Activated CD4-positive, alpha-beta T cell treated with anti-CD3 and anti-CD28 coated beads, Interleukin-2, amount 50 U/mL, for 24 hours (primary cell): Measurements from ENCODE around the gene TMEM106C.
A peak's percentile ranks its signal among the peaks of the same experiment; 100 is the strongest.

ENCODE experiments used
- DNase-seq, 2 donors: peaks; one replicate each; pipeline ENCODE4 v3.0.0-alpha.2; 2020; ENCODE audit warnings: low read depth in 1 of 2, low spot score in 1 of 2

Gene TMEM106C

DNA sequence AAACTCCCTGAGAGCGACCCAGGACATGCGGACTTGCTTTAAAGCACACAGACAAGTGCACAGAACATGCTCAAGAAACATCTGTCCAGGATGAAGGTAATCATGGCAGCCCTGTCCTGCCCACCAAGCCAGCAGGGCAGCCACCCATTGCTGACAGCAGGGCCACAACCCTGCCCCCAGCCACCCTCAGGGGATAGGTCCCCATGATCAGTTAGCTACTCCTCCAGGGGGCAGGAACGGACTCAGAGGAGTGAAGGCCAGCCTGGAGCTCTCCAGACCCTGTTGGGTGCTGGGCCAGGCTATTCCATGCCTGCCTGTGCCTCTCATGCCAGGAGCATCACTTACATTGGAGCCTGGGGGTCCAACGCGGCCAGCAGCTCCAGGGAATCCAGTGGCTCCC is 15.8 kb downstream of the TMEM106C start:
- DNase-seq, result no peak

DNA sequence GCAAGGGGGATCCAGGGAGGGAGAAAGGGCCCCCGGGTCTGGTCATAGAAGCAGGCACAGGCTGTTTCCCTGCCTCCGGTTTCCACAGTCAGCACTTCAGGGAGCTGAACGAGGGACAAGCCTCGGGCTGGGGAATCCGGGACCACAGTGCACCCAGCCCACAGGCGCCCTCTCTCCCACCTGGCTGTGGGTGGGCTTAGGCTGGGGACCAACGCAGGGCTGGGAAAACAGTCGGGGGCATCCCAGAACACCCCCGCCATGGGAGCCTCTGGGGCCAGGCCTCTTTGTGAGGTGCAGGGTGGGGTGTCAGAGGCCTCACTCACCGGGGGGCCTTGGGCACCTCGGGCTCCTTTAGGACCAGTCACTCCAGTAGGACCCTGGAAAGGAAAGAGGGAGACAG is 16.3 kb downstream of the TMEM106C start:
- DNase-seq, result no peak

DNA sequence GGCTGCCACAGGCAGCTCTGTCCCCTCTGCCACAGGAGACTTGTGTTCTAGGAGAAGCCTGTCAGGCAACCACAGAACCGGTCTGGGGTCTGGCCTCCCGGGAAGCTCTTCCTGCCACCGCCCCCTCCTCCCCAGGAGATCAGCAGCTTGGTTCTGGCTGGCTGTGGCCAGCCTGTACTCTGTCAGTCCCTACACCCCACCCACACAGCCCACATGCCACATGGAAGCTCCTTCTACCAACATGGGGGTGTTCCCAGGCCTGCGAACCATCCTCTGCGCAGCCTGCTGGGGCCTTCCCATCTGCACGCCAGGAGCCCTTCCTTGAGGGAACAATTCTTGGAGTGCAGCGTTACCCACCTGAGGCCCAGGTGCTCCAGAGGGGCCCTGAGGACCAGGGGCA is 16.8 kb downstream of the TMEM106C start:
- no peak for DNase-seq

DNA sequence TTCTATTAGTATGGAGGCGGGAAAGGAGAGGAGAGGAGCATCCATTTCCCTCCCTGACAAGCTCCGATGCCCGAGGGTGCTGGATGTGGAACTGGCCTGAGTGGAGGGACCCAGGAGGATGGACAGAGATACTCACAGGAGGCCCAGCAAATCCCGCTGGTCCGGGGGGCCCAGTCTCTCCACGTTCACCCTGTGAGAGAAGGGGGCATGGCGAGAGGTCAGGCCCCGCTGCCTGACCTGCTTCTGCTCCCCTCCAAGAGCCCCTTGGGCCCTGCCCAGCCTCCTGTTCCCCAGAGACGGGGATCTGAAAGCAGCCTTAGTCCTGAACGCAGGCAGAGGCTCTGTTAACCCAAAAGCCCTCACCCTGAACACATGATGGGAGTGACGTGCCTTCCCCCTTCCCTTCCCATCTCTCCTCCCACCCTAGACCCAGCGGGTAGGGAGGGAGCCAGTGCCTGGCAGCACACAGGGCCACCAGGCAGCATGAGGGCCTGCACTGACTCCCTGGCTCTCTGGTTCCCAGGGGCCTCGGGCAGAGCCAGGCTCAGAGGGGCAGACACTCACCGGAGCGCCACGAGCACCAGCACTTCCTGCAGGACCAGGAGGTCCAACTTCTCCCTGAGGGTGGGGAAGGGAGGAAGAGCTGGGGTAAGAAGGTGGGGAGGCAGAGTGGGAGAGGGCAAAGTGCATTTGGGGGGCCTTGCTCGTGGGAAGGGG is 17.5 kb downstream of the TMEM106C start:
- no peak for DNase-seq

DNA sequence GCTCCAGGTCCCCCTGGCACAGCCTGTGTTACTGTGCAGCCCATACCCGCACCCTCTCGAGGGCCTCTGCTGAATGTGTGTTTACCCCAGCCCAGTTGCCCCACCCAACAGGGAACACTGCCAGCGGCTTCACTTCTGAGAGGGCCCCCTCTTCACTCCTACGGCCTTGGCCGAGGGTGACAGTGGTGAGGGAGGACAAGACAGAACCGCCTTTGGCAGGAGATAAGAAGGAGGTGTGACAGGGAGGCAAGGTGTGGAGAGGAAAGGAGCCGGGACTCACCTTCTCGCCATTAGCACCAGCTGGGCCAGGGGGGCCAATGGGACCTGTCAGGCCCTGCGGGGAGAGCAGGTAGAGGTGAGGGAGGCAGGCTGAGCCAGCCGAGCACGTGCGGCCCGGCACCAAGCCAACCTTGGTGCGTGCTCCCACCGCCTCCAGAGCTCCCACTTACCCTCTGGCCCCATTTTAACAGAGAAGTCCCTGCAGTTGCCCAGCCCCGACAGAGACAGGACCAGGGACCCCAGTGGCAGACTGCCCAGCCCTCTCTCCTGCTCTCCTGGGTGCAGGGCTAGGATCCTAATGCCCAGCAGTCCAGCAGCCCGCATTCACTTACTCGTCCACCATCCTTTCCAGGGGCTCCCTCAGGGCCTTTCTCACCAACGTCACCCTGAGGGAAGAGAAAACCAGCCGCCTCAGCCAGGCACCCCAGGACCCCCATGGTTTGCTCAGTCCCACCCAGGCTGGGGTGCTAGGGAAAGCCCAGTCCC is 18.3 kb downstream of the TMEM106C start:
- no peak for DNase-seq

DNA sequence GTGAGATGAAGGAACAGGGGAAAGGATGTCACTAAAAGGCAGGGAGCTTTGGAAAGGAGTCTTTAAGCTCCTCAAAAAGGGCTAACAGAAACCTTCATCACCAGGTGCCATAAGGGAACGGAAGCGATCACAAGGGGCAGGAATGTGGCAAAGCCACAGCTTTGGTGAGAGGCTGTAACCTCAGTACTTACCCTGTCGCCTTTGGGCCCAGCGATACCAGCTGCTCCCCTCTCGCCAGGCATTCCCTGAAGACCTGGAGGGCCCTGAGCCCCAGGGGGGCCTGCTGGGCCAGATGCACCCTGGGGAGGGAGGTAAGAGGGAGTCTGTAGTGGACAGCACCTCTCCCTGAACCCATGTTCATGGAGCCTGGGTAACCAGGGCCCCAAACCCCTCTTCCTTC is 18.9 kb downstream of the TMEM106C start:
- DNase-seq, result no peak

DNA sequence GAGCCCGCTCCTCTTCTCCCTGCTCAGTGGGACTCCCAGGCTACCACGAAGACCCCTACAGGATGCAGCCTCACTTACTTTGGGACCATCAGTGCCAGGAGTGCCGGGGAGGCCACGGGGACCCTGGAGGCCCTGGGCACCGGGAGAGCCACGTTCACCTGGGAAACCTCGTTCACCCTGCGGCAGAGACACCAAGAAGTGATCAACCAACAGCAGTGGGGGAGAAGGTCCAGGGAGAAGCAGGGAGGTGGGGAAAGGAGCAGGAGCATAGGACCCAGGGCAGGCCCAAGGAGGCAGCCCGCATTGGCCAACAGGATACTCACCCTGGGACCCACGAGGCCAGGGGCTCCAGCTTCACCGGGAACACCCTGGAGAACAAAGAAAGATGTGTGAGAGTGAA is 19.4 kb downstream of the TMEM106C start:
- DNase-seq, result no peak

DNA sequence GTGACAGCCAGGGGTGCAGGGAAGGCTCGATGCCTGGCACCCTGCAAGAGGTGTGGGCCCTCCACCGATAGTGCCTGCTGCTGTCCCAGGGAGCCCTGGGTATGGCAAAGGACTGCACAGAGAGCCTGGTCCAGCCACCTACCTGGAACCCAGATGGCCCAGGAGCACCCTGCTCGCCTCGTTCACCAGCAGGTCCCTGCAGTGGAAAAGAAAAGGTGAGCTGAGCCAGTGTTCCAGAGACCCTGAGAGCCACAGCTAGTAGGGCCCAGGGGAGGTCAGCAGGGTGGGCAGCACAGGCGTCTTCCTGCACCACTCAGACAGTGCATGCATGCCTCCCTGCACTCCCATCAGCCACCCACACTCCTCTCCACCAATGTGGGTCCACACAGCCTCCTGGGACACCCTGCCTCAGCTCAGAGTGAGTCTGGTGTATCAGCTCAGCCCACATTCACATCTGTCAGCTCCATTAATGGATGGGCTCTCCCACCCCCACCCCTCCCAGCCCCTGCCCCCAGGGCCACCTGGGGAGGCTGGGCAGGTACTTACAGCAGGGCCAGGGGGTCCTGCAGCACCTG is 20.2 kb downstream of the TMEM106C start:
- DNase-seq, result no peak

DNA sequence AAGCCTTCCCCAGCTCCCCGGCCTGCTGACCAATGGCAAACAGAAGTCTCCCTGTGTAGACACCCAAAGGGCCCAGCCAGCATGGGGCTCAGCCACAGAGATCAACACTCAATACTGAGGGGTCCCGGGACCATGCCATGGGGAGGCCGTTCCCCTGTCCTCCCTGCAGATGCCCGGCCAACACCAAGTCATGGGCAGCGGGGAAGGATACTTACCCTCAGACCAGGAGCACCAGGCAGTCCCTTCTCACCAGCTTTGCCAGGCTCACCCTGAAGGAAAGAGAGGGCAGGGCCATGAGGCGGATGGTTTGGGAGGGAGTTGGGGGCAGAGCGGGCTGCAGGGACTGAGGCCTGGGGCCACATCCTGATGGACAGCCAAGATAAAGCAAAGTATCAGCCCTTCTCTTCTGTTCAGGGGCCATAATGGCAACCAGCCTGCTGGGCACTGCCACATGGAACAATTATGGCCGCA is 21.0 kb downstream of the TMEM106C start:
- DNase-seq, result no peak

DNA sequence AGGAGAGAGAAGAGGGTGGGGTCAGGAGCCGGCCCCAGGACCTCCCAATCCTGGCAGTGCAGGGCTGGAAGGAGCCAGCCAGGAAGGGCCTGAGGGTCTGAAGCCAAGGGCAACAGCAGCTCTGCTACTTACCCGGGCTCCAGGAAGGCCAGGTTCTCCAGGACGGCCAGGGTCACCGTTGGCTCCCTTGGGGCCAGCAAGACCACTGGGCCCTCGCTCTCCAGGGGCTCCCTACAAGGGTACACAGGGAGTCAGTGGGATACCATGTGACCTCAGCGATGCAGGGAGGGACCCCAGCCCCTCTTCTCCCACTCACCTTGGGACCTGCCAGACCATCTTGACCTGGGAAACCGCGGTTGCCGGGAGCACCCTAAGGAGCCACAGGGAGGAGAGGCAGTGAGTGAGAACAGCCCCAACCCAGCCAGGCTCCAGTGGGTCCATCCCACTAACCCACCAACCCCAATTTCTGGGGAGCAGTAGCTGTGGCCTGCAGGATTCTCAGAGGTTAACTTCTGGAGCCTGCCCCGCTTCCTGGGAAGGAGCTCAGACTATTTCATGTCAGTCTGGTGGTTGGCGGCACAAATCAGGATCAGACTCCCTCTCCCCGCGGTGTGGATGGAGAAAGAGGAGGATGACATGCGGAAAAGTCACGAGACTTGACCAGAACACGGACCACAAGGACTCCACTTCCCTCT is 22.3 kb downstream of the TMEM106C start:
- DNase-seq, result no peak

DNA sequence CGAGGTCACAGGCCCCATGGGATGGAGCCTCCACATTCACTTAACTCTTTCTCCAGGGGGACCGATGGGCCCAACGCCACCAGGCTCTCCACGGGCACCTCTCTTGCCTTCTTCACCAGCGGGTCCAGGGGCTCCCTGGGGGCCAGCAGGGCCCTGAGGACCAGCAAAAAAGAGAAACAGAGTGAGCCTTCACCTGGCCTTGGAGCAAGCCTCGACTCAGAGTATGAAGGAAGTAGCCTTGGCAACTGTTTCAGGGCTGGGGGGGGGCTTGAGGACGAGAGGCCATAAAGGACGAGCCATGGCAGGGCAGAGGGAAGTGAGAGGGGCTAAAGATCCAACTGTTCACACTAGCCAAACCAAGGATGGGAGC is 22.9 kb downstream of the TMEM106C start:
- DNase-seq, result no peak

DNA sequence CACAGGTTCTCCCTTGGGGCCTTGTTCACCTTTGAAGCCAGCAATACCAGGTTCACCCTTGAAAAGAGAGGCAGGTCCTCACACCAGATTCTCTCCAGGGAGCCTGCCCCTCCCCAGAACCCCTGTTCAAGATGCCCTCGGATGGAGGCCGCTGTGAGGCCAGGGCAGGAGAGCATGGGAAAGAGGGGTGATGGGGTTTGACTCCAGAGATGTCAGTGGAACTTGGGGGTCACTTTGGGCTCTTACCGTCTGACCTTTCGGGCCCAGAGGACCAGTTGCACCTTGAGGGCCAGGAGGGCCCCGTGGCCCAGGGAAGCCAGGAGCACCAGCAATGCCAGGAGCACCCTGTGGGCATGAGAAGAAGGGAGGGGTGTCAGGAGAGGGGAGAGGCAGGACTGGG is 23.4 kb downstream of the TMEM106C start:
- DNase-seq, result no peak

DNA sequence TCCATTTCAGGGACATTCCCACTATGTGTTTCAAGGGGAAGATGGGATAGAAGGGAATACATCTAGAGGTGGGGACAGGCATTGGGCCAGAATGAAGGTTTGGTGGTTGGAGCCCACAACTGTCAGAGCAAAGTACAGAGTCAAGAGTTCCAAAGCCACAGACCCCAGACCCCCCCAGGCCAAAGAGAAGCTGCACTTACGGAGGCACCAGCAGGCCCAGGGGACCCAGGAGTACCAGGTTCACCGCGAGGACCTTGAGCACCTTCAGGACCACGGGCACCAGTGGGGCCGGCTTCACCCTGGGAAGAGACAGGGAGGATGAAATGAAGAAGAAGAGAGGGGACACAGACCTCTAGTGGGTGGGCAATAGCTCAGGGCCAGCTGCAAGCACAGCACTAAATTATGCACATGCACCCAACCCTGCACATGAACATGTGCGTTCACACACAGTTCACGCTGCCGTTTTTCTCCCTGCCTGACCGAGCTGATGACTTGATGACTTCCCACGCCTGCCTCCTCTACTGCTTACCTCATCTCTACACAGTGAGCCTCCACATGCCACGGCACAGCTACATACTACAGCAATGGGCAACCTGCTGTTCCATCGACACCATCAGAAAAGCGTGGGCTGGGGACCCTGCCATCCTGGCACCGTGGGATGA is 24.1 kb downstream of the TMEM106C start:
- no peak for DNase-seq

DNA sequence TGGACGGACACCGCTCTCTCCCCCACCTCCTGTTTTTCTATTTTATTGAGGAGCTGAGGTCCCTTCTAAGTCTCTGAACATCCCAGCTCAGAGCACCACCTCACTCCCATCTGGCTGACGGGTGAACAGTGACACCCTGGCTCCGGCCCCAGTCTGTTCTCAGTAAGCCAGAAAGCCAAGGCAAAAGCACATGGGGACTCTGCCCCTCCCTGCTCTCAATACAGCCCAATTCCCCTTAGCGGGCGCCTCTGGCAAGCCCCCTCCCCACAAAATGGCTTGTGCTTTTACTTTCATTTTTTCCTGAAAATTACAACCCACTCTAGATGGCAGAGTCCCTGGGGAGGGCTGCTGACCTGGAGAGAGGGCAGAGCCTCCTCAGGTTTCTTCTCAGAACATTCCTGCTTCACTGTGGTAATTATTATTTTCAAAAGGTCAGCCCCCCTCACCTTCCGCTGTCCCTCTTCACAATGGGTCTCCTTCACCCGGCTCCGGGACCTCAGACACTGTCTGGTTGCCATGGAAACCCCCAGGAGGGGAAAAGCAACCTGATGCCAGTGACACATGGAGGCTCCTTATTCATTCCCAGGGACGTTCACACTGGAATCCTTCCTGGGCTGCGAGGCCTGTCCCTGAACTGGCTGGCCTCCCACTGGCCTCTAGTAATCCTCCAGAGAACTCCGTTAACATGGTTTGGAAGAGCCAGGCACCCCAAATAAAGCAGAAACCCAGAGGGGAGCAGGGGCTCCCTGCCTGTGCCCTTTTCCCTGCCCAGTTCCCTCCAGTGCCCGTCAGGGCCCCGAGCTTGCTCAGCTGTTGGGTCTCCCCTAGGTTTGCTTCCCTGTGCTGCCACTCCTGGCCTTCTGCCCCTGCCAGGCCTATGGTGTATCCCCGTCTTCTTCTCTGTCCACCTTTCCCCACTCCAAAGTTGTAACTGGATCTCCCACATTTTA is 25.0 kb downstream of the TMEM106C start:
- no peak for DNase-seq

DNA sequence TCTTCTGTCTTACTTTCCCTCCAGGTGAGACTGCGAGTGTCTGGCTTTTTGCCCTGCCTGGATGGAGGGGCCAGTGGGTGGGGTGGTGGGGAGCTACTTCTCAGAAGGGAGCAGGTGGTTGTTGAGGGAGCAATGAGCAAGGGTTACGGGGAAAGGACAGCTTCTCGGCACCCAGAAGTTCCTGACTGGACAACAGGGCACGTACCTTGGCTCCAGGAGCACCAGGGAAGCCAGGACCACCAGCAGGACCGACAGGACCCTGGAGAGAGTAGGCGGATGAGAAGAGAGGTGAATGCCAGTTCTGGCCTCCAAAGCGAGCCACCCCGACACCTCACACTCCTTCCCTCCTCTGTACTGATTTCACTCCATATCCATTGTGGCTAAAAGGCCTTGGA is 25.6 kb downstream of the TMEM106C start:
- no peak for DNase-seq

DNA sequence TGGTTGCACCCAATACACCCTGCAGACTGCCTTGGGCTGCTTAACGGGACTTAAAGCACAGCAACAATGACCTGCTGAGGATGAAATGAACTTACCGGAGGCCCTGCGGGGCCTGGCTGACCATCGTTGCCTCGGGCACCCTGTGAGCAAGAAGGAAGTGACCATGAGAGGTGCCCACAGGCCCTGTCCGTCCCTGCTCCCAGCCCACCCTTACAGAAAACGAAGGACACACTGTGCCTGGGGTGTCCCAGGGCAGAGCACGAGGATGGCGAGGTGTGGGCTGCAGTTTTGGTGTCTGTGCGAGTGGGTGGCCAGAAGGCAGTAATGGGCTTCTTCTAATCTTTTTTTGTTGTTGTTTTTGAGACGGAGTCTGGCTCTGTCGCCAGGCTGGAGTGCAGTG is 26.3 kb downstream of the TMEM106C start:
- DNase-seq, result no peak

DNA sequence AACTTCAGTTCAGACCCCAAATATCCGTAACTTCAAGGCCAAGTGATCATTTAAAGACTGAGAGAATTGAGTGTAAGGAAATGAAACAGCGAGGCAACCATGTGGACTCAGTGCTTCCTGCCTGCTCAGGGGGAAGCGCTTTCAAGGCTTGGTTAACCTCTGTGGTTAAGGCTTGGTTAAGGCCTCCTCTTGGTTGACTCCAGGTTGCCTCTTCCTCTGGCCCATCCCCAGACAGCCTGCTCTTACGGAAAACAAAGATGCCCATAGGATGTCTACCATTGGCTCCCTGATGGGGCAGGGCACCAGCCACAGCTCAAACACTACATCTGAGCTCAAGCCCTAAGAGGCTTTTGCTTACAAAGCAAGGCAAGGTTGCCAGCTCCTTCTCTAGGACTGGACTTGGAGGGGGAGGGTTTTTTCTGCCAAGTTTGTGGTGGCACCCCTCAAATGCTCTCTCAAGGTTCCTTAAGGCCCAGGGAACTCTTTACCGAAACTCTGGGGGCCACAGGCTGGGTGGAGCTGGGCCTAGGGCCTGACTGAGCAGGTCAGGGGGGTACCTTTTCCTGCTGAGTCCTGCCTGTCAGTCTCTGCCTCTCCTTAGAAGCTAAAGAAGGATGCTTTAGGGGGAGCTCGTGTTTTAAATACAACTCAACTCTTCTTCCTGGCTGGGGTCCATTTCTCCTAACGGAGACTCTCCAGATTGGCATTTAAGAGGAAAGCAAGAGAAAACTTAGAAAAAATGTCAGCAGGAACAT is 27.1 kb downstream of the TMEM106C start:
- peak in 1 of 2 donors; percentile 34 for DNase-seq

DNA sequence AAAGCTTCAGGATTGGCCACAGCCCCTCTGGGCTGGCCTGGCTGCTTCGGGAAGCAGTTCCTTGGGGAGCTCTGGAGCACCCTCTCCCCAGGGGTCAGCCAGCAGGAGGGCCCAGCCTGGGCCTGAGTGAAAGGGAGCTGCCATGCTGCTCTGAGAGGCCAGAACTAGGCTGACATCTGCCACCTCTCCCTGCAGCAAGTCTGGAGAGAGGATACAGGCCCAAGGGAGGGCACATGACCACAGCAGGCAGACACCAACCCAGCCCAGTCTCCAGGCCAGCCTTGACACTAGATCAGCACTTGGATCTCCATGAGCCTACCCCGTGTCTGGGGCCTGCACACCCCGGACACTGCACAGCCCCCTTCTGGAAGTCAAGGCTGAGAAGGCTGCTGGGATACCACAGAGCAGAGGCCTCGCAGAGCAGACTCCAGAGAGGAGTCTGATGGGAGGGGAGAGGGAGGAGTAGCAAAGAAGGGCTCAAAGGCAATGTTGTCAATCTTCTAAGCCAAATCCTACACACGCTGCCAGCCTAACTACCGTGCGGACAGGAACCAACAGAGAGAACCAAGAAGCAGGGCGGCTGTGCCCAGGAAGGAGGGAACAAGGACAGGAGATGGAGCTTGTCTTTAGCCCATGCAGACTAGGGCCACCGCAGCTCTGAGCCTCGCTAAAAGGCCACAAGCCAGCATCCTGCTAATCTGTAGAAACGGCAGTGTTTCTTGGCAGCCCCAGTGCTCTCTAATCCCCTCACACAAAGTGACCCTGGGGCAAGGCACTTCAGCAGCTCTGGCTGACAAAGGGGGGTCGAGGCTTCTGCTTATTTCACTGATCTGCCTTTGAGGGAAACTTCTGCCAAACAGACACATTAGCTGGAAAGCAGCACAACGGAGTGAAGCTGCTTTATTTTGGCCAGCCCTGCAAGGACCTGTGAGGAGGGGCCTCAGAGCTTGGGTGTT is 28.0 kb downstream of the TMEM106C start:
- DNase-seq, result no peak
